Activated CD8-positive, alpha-beta memory T cell treated with anti-CD3 and anti-CD28 coated beads, Interleukin-2, amount 50 U/mL, for 4 hours (primary cell): Measurements from ENCODE around the gene P3R3URF.

ENCODE experiments used
- DNase-seq: peaks from one replicate; pipeline ENCODE4 v3.0.0-alpha.2; 2020

P3R3URF gene

DNA sequence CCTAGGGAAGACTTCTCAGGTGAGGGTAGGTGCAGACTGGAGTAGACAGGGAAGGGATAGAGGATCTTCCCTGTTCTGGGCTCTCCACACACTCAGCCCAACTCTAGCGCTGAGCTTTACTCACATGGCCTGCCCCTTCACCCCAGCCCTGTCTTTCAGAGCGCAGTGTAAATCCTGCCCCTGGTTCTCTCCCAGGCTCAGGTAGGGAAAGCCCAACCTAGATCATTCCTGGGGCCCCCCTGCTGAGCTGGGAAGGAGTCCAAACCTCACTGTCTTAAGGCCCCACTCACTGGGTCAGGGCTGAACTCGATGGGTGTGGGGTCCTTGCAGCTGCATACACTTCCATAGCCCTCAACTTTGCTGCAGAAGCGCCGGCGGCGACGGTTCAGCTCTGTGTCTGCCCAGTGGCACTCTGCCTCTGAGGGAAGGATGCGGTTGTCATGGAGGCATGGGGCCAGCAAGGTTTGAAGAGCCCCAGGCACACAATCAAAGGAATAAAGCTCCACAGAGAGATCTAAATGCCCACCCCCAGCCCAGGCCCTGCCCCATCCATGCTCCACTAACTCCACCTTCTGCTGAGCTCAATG lies 17.8 kb upstream of the P3R3URF start:
- no peak for DNase-seq

DNA sequence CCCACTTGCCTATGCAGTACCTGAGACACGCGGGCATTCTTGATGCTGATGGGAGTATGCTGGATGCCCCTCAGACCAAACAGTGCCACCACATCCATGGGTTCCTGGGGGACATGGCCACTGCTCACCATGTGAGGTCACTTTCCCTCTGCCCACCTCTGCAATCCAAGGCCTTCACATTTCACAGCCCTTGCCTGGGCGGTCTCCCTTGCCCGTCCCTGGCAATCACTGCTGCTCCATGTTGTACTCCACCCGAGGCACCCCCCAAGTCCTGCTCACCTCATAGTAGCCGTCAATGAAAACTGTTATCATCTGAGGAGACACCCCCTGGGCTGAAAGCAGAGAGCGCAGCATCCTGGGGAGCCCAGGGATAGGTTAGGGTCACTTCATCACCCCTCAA lies 17.0 kb upstream of the P3R3URF start:
- no peak for DNase-seq

DNA sequence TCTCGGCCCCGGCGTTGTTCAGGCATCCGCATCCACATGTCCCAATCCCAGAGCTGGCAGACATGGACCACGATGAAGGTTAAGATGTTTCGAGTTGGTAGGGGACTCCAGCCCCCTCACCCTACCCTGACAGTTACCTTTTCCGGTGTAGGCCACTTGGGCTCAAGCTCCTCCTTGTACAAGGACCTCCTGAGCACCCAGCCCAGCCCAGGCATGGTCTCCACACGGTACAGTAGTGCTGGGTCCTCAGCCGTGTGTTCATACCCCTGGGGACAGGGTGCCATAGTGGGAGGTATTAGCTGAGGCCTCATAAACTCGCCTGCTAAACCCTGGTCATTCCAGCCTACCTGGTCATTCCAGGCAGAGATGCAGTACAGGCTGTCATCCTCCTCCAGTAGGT lies 15.9 kb upstream of the P3R3URF start:
- no peak for DNase-seq

DNA sequence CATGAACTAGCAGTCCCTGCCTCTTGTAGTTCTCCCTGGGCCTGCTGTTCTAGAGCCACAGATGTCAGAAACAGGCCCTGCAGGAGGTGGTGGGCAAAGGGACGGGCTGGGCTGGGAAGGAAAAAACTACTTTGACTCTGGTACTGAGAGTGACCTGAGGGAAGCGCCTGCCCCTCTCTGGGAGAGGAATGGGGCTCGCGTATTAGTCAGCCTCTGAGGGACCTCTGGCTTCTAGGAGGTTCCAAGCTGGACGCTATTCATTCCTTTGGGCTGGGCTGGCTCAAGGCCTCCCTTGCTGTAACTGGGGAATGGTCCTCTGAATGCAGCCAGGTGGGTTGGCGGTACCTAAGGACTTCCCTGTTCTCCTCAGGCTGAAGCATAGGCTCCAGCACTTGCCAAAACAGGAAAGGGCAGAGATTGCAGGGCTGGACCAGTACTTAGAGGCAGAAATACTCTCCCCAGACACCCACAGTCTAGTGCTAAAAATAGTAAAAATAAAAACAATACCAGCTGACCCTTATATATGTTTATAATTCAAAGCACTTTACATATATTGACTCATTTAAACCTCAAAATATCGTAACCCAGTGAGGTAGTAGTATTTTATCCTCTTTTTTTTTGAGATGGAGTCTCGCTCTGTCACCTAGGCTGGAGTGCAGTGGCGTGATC lies 14.9 kb upstream of the P3R3URF start:
- DNase-seq, result no peak

DNA sequence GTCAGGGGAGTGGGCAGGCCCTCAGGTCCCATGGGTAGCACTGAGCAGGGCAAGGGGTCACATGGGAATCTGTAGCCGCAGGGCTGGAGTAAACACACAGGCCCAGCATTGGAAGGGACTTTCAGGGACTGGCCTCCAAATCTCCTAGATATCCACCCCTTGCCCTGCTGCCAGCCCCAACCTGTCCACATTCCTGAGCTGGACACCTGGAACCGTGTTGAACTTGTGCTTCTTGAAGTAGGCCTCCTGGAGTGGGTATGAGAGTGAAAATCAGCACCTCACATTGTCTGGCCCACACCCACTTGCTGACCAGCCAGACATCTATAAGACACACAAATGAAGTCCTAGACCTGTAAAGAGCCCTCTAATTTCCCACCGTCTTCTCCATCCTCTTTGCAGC lies 14.3 kb upstream of the P3R3URF start:
- DNase-seq, result no peak

DNA sequence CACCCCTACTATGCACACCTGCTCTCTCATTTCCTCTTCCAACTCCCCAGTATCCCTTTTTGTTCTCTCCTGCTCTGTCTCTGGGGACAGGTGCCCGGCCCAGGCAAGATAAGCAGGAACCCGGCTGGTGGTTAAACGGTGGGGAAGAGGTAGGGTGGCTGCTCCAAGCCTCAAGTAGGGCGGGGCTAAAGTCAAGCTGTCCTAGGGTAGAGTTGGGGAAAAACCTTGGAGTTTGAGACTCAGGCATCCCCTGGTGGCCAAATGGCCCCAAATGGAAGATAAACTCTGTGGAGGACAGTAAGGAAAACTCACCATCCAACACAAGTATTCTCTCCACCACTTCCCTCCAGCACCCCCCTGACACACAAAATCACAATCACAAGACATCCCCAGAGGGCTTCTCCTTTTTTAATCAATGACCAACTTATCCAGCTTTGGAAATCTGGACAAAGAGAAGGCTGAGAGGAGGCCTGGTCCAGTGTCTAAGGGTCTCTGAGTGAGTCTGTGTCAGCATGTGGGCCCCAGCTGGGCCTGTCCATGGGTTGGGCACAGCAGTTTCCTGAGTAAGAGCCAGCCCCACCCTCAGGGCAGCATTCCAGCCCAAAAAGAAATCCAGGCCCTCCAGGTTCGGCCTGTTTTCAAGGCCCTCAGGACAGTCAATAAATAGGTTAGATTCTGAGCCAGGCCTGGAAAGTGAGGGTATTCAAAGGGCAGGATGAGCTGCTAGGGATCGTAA lies 12.2 kb upstream of the P3R3URF start:
- no peak for DNase-seq

DNA sequence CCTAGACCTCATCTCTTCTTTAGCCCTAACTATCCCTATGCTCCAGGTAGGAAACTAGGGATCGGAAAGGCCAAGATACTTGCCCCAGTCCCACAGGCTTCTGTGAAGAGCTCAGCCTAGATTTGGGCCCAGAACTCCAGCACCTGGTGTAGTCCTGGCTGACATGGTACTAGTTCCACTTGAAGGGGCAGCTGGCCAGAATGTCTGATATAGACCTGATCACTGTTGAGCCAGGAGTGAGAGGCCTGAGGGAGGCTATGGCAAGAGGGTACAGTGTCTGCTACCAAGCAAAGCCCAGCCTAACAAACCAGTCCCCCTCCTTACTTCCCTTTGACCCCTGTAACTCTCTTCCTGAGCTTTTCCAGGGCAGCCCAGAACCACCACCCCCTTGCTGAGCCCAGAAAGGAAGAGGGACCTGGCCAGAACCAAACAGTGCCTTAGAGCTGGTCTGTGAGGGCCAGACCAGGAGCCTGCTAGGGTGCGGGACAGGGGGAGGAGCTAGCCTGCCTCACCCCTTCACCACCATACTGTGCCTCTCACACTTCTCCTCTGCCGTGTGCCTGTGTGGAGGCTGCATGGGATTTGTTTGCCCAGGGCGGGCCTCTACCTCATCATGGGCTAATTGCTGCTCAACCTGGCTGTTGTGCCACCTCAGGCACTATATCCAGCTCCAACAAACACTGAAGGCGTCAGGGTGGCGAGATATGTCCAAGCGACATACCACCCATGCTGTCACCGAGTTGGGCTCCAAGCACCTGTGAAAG lies 11.0 kb upstream of the P3R3URF start:
- DNase-seq, result no peak

DNA sequence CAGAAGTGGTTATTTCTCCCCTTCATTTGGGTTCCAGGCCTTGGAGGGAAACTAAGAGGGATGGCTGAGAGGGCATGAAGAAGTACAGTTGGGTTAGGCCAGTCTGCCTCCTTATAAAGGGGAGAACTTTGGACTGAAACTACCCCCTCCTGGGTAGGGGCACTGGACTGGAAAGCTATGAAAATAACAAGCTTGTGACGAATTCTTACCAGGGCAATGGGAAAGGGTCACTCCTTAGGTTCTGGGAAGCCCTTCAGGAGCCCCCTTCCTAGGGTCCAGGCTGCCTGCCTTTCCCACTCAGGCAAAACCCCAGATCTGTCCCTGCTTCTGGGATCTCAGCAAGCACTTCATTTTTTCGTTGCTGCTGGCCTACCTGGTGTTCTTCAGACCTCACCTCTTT lies 9.8 kb upstream of the P3R3URF start:
- no peak for DNase-seq

DNA sequence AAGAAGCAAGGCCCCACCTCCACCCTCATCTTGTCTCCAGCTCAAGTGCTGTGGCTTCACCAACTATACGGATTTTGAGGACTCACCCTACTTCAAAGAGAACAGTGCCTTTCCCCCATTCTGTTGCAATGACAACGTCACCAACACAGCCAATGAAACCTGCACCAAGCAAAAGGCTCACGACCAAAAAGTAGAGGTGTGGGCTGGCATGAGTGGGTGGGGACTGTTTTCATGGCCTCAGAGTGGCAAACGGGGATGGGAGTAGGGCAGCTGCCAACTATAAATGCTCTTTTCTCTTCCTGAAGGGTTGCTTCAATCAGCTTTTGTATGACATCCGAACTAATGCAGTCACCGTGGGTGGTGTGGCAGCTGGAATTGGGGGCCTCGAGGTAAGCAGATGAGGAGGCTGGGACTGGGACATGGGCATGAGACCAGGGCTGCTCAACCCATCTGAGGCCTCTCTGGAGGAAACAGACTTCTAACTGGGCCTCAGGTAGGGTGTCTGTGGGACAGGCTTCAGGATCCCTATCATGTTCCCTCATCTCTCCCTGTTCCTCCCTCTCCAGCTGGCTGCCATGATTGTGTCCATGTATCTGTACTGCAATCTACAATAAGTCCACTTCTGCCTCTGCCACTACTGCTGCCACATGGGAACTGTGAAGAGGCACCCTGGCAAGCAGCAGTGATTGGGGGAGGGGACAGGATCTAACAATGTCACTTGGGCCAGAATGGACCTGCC lies 8.8 kb upstream of the P3R3URF start:
- peak; percentile 44 for DNase-seq

DNA sequence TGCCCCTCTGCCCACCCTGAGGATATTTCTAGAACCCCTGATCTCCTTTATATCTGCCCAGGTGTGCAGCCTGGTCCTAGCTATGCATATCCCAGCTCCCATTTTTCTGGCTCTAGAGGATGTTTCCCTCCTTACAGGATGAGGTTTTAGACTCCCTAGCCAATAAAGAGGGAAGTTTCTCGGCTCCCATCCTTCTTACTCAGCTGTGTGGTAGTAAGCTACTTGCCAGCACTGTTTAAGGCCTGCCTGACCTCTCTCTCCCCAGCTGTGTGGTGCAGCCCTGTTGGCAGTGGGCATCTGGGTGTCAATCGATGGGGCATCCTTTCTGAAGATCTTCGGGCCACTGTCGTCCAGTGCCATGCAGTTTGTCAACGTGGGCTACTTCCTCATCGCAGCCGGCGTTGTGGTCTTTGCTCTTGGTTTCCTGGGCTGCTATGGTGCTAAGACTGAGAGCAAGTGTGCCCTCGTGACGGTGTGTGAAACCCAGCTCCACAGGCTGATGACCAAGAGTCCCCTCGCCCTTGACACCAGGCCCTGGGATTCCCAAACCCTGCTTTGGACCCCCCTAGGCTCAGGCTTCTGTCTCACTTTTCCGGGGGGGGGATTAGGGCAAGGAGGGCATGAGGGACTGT lies 7.8 kb upstream of the P3R3URF start:
- DNase-seq, result no peak

DNA sequence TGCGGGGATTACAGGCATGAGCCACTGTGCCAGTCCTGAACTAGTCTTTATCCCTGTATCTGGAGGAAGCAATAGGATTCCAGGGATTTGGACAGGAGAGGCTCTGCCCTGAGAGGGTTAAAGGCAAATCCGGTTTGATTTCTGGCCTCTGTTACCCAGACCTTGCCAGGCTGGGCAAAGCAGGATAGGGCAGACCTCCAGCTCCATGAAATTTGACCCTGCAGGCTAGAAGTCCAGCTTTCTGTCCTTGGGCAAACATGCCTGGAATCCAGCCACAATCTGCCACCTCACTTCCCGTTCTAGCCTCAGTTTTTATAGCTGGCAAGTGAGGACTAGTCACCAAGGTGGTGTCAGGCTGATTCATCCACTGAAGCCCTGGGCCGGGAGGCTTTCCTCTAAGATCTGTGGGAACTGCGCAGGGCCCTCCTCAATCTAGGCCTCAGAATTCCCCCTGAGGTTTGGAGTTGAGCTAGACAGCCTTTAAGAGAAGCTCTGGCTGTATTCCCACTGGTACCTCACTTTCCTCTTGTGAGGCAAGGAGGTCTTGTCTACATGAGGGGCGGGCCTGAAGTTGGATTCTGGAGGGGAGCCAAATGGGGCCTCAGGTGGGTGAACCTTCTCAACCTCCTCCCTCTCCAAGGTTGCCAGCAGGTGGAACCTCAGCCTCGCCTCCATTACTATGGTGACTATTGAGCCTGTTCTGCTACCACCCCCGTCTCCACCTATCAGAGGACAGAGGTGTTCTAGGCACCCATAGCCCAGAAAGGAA lies 7.0 kb upstream of the P3R3URF start:
- no peak for DNase-seq

DNA sequence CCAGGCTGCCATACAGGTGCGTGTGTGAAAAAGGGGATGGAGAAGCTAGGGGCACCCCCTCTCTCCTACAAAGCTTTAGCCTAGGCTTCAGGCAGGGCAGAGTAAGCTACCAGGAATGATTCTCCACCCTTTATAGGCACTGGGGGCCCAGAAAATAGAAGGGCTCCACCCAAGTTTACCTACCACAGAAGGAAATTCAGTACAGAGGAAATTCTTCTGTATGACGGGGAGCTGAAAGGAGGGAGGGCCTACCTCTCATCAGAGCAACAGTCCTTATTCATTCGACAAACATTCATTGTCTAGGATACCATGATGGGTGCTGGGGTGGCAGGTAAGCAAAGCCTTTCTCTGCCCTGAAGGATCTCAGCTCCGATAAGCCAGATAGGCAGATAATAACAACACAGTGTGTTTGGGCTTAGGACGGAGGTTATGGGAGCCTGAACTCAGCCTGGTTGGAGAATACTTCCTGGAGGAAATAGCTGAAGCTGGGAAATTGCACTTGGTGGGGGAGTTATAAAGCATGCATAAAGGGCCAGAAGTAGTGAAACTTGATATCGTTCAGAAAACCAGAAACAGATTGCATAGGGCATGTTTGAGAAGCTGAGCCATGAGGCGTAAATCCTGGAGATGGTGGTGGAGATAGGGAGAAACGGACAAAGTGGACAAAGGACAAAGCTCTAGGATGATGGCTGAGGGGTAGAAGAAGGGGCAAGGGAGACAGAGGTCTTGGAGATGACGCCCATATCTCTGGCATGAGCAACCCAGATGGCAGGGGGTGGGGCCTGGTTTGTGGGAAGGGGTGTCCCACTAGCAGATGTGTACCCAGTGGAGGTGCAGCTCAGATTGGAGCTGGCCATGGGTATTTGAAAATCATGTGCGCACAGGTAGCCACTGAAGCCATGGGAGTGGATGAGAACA lies 5.3 kb upstream of the P3R3URF start:
- DNase-seq, result no peak

DNA sequence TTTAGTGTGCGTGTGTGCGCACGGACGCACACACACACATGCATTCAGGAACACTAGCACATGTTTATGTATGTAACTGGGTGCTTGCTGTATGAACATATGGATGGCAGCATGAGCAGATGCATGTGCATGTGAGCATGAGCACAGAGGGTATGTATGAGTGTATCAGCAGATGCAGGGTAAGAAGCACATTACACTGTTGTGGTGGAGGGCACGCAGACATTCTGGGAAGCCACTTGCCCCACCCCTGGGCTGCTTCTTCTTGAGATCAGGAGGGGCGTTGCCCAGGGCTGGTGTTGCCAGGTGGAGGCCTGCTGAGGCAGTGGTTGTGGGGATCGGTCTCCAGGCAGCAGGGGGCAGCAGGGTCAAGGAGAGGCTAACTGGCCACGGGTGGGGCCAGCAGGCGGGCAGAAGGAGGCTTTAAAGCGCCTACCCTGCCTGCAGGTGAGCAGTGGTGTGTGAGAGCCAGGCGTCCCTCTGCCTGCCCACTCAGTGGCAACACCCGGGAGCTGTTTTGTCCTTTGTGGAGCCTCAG lies 3.9 kb upstream of the P3R3URF start:
- no peak for DNase-seq

DNA sequence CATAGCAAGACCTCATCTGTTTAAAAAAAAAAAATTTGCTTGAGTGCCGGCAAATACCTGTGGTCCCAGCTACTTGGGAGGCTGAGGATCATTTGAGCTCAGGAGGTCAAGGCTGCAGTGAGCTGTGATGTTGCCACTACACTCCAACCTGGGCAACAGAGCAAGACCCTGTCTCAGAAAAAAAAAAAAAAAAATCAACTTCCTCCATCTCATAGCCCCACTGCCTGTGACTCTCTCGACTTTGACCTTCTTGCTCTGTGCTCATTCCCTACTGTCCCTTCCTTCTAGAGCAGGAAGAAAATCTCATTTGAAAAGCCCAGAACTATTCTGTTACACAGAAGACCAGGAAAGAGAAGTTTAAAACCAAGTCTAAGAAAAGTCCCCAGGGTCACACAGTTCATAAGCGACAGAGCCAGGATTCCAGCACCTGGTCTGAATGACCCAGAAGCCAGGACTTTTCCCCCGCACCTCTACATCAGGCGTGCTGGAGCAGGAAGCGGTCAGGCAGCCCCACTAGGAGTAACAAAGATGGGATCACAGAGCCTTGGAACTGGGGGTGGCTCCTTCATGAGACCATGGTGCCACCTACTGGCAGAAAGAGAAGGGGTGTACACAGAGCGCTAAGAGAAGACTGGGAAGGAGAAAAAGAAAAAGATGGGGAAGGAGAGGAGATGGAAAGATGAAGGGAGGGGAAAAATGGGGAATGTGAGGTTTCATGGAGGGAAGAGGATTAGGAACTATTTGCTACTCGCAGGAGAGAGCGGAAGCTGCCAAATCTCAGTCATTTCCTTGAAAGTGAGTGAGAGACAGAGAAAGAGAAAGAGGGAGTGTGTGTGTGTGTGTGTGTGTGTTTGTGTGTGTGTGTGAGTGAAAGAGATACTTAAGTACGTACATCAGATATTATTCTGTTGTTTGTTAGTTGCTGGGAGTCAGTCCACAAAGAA lies 3.1 kb upstream of the P3R3URF start:
- DNase-seq, result peak; percentile 67

DNA sequence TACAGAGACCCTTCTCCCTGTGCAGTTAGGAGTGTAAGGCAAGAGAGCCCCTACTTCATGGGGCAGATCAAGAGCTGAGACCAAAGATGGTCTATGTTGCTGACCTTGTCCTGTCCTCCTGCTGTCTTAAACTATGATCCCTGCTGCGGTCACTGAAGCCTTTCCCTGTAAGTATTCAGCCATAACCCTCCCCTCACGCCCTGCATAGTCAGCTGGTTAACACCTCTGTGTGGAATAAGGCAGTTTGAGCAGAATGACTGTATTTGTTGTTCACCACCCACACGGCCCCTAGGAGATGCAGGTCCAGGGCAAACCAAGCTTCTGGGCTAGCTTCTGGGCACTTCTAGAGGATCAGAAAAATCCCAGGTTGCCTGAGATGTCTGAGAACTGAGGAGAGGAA lies 1.0 kb downstream of the P3R3URF start:
- DNase-seq, result no peak

DNA sequence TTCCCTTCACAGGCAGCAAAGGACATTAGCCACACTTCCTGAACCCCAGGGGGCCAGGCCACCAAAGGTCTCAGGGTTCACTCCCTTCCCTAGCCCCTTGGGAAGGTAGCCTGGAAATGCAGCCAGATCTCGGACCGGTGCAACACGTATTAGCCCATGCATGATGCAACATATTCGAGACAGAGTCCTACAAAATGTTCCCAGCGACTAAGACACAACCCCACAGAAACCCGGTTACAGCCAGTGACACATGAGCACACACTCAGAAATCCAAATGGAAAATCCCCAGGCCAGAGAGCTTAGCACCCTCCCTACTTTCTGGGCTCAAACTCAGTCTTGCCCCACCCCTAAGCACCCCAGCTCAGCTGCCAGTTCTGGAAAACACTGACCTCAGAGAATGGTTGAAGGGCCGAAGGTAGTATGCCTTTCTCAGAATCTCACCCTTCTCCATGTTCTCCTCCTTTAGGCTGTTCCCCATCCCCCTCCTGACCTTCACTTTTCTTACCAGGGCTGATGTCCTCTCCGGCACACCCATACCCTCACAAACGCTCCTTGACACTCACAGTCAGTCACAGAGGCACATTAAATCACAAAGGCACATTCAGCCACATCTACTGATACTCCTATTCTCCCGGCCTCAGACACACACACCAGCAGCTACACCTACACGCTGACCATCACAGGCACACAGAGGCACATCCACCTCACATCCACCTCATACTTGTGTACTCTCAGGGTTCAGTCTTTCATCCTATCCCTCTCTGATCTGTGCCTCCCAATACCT lies 1.6 kb downstream of the P3R3URF start, which contains the start of gene TSPAN1:
Gene TSPAN1 (plus strand): TSS at position 640 of the 784 bp plus-strand sequence. CDS start 6,021 bp downstream, outside the sequence.
- DNase-seq, result no peak

DNA sequence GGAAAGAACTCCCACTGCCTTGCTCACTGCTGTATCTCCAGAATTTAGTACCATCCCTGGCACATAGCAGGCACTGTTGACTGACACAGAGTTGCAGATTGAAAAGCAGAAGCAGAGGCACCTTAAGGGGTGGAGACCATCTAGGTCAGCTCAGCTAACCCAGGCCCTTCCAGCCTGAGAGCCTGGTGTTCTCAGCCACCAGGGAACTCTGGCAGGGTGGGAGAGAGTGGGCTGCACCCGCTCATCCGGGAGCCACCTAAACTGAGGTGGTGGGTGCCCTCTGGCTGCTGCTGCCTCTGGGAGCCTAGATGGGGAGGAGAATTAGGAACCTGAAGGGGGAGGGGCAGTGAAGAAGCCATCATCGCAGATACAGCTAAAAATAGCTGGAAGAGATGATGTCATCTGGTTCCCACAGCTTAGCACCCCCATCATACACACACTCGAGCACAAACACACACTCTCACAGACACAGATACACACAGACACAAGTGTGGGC lies 2.9 kb downstream of the P3R3URF start:
- no peak for DNase-seq

DNA sequence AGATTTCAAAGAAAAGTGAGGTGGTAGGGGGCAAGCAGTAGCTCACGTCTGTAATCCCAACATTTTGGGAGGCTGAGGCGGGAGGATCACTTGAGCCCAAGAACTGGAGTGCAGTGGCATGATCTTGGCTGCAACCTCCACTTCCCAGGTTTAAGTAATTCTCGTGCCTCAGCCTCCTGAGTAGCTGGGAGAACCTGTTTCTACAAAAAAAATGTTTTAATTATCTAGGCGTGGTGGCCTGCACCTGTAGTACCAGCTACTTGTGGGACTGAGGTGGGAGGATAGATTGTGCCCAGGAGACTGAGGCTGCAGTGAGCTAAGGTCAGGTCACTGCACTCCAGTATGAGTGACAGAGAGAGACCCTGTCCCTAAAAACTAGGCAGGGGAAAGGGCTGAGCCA lies 4.0 kb downstream of the P3R3URF start:
- DNase-seq, result no peak
